HT-29 (cell line): ENCODE measurements around the gene GRID1. TPM values are rescaled to one million over a fixed set of nuclear protein-coding genes. Genes with fewer than 3 reads are reported as not detected.

Experiments used
- DNase-seq: peaks from one replicate; pipeline ENCODE4 v3.0.0-alpha.2; 2015; ENCODE audit warnings: low spot score
- total RNA-seq: library from RNA; depleted of rRNA; stranded (reverse); fragments of >200 nt; shearing (Covaris generic); gene quantifications from 2 replicates; pipeline ENCODE4 v1.2.3, GENCODE V29; 2014

GRID1 gene
- total RNA-seq, 1 experiment from 2014 or later: not detected

DNA sequence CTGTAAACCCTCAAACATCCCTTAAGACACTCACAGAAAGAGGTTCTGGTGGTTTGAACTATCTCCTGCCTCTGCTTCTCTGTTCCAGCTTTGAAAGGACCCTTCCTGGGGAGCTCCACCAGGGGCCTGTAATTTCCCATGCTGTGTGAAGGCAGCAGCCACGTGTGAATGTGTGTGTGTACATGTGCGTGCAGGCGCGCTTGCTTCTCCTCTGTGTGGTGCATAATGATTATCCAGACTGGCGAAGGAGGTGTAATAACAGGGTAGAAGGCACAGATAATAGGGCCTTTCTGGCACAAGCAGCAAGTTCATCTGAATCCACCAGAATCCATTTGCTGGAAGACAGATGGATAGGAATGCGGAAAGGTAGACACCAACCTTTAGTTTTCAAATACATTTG lies 466.5 kb downstream of the GRID1 start:
- DNase-seq: no peak

DNA sequence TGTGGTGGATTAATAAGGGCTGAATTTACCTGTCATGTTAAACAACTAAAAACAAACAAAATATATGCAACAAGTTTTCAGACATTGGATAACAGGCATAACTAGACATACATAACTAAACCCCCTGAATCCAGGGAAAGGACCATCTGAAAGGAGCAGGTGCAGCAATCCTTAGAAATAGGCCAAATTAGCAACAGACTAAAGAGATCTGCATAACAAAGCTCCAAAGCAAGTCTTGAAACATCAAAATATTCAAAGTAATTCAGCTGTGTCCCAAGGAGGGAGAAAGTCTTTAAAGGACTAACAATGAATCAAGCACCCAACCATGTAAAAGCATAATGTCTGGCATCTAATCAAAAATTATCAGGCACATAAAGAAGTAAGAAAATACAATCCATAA lies 475.1 kb downstream of the GRID1 start:
- no peak for DNase-seq

DNA sequence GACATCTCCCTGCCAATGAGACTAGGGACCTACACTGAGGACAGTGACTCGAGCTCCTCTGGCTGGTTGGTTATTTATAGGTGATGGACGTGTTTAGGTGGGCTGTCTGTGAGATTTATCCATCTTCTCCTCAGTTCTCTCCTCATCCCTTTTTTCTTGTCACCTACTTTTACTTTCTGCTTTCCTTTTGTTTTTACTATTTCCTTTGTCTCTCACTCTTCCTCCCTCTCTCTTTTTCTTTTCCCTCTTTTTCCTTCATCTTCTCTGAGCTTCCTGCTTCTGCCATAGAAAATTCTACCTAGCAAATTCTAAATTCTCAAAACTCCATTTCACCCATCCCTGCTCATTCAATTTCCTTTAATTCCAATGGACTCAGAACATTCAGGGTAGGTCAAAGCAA lies 478.0 kb downstream of the GRID1 start:
- DNase-seq: no peak

DNA sequence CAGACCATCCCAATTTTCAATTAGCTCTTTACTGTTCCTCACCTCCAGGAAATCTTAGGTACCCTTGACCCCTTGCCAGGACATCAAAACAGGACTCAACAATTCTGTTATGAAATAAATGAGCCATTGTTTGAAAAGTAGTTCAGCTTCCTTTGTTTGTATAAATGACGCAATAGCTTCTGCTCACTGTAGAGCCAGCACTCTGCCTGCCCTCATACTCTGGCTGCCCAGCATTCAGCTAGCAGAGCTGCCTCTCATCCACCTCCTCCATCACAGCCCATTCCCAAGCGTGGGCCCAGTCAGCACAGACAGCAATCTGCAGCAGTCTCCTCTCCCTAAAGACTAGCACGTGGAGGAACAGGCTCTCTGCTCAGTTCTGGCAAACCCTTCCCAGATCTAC lies 478.6 kb downstream of the GRID1 start:
- peak; percentile 43 for DNase-seq

DNA sequence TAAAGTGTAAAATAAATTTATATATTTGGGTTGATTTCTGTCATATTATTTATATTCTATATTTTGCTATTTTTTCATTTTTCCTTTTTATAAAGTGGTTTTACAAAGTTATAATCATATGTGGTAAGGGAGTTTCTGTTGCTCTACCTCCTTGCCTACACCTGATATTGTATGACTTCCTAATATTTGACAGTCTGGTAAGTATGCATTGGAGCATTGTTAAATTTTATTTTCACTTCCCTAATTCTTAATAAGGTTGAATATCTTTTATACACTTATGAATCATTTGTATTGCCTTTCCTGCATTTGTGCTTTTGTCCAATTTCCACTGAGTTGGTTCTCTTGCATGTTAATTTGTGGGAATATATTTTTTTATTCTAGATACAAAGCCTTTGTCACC lies 492.4 kb downstream of the GRID1 start:
- no peak for DNase-seq

DNA sequence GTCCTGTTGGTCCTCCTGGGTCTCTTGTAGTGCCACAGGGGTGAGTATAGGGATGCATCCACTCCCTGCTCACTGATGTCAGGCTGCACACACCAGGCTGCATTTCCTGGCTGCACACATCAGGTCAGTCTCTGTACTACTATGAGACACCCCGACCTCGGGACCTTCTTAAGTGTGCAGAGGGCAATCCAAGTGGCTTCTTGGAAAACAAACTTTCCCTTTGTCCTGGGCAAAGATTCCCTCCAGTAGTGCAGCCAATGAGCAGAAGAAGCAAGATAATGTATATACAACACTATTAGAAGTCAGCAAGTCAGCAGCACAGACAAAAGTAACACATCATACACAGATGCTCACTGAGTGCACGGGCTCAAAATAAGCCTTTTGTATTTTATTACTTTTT lies 493.5 kb downstream of the GRID1 start:
- no peak for DNase-seq

DNA sequence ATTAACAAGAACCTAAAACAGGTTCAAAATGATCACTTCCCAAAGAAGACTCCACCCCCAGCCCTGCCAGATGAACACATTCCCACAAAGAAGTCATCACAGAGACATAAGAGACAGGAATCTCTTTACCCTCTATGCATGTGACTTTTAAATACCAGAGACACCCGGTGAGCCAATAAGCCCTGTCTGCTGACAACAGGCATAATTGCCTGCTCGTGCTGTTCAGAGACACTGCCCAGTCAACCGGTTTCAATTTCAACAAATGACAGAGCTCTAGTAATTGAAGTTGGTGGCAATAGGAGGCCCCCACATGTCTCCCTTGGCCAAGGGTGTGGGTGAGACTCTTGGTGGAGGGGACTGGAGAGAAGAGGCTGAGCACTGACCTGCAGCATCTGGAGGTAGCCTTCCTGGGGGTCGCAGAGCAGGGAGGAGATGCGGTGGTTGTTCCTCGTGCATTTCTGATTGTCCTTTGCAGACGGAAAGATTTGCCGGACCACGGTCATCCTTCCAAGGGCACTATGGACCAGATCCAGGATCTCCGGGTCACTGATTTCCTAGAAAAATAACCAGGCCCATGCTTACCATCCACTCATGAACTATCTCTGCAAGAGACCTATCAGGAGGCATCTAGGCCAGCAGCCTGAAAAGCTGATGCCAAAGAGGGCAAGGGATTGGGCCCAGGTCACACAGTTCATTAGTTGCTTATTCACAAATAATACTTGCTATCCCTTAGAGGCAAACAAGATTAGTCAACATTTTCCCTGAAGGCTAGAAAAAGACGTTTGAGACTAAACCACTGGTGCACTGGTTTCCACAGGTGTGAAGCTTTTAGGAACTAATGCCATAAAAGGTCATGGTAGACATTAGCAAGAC lies 497.7 kb downstream of the GRID1 start:
- DNase-seq: no peak

DNA sequence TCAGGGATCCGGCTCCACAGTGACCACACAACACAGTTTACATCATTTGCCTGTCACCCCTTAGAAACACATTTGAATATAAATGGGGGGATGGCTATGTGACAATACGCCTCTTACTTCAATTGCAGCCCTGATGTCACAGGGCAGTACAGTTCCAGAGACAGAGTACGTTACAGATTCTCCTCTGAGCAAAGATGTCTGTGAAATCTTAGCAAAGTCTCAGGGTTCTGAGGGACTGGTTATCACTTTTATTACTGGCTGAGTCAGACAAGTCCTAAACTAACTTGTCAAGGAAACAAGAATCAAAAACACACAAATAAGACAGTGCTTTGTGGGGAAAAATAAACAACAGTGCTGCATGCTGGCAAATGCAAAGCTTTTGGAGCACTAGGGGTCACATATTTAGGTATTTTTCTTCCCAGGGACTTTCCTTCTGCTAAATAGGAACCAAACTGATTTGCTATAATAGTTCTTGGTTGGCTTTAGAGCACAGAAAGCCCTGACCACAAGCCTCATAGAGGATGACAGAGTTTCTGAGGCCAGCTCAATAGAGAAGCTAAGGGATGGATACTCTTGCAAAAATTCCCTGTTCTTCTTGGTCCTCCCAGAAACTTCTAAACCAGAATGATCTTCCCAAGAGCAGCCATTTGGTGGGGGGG lies 501.6 kb downstream of the GRID1 start:
- DNase-seq: no peak

DNA sequence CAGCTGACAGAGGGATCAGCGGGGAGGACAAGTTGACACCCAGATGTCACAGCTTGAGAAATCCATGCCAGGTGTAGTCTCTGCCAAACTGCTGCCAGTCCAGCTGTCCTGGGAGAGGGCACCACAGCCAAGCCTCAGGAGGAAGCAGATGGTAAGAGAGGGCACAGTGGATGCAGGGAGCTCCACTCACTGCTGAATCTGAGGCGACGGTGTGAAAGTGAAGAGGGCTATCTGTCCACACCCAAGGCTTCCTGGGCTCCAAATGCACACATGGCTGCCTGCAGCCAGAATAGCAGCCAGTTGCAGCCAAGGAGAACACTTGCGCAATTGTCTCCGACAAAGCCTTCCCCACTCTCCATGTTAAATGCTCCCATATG lies 502.4 kb downstream of the GRID1 start:
- DNase-seq: no peak

DNA sequence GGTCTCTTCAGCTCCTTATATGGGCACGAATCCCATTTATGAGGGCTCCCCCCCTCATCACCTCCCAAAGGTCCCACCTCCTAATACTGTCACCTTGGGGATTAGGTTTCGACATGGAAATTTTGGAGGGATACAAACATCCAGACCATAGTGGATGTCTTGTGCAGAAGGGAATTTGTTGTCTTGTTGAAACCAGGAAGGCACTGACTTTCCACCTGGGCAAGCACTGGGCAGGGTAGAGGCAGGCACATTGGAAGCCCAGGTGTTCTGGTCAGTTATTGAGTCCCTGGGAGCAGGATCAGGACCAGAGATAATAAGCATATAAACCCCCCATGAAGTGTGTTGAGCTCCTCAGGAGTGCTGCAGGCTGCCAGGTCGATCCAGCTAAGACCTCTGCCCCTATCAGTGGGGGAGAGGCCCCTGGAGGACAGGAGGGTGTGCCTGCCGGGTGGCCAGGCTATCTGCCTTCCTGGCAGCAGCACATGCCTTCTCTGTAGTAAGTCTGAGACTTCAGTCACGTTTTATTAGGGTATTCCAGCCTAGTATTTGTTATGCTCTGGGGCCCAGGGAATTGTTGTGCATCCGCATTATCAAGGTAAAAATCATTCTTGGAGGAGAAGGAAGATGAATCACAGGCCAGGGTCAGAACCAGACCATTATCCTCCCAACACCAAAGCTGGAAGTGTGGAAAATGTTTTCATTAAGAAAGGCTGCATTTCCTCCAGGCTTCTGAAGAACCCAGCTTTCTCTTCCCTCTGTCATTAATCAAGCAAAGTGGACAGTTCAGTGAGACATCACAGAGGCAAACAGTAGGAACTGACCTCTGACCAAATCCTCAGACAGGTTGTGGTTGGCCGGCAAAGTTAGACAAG lies 503.1 kb downstream of the GRID1 start:
- peak; percentile 24 for DNase-seq

DNA sequence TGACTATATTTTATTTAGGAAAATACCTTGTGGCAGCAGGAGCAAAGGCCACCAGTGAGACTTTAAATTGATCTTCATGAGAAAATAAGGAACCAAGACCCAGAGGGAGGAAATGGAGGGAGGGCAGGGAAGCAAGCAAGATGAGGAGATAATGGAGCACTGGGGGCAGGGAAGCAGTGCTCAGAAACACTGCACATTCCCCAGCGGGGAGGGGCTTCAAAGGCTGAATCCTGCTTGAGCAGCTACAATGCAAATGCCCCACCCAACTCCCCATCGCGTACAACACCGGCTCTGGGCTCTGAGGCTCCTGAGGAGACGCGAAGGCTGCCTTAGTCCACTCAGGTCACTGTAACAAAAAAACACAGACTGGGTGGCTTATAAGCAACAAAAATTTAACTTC lies 503.8 kb downstream of the GRID1 start:
- peak; percentile 23 for DNase-seq

DNA sequence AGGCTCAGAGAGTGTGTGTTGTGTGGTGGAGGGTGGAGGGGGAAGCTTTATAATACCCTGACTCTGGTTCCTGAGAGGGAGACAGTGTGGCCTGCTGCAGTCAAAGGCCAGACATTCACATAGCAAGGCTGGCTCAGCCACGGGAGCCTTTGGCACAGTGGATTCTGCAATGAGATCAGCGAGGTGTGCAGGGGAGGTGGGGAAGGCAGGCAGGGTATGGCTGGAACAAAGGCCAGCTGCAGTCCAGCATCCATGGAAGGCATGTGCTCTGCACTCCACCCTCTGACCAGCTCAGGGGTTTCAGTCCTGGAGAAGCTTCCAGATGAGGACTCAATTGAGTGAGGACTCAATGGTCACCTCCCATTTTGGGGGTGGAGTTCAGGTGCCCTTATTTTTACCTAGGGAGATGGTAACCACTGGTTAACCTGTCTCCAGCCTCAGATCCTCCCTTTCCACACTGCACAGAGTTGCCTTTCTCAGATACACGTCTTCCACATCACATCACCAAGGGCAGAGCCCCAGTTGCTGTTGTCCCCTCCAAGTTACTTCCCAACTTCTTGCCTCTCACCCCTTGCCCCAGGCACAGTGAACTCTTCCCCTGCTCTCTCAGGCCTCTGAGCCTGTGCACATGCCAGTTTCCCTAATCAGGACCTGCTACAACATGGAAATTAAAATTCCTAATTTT lies 504.9 kb downstream of the GRID1 start:
- DNase-seq: no peak

DNA sequence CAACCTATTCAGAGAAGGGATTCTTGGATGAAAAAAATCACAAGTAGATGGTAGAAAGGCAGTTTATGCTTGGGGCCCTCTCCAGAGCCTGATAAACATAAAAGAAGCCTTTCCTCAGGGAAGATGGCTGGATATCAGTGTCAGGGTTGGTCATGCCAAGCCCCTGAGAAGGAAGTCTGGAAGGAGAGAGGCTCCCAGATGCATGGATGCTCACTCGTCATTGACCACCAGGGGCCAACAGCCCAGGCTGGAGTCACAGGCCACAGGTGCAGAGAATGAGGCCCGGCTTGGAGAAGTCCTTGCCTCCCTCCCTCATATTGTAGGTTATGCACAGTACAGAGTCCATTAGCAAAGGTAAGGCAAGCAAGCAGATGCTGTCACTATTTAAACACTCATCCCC lies 506.7 kb downstream of the GRID1 start:
- DNase-seq: no peak

DNA sequence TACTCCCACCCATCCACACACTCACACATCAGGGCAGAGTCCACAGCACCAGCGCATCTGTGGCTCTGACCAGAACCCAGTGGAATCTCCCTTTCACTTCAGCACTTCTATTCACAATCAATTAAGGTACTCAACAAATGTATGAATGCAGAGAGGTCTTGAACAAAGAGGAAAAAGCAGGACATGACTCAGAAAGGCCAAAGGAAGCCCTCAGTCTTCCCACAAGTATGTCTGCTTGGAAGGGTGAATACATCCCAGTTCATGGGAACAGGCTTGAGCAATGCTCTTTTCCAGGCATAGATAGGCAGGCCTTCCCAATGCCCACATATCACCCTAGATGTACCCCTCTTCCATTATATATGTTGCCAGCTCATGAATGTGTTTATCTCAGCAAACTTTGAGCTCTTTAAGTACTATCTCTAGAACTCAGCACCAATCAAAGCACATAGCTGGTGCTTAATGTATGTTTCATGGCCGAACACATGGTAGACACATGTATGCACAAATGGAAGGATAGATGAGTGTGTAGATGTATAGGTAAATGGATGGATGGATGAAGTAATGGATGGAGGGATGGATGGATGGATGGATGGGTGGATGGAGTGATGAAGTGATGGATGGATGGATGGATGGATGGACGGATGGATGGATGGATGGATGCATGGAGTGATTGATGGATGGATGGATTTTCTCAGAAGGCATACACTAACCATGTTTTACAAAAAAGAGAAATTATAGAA lies 507.6 kb downstream of the GRID1 start:
- no peak for DNase-seq

DNA sequence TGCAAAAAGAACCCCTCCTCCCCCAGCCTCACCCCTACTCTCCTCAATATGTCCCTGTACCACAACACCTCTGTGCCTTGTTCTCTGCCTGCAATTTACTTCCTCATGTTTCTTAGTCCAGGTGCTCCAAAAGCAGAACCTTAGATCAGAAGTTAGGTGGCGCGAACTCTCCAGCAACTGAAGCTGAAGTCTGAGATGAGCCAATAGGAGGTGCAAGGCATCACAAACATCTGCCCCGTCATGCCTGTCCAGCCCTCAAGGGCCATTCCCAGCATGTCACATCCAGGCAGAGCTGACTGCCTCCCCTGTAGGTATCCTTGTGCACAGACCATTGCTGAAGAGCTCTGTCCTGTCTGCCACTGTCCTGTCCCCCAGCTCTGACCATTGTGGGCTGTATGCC lies 508.8 kb downstream of the GRID1 start:
- DNase-seq: no peak

DNA sequence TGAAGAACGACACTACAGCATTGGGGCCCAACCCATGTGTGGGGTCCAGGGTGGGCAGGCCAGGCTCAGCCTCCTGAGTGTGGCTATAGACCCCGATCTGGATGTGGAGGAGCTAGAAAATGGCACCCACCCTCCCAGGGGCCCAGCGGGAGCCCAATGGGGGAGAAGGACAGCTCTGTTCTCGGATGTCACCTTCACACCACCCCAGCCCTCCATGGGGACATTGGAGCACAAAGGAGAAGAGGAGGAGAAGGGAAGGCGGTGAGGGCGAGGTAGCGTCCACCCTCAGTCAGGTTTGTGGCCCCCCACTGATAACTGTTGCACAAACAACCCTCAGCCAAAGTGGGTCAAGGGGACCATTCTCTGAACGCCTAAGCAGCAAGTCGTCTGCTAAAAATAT lies 509.3 kb downstream of the GRID1 start:
- no peak for DNase-seq

DNA sequence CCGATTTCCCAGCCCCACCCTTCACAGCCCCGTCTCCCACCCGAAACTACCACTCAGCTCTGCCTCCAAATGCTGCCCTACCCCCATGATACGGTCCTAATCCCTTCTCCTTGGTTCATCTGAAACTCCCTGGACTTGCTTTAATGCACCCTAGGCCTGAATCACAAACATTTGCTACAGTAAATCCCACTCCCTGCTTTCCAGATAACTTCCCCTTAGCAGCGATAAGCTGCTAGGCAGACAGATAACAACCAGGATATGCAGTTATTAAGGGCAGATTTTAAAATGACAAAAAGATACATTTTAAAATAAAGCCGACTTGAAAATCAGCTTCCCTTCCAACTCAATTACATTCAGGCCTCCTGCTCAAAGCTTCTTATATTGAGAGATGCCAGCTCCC lies 514.7 kb downstream of the GRID1 start:
- no peak for DNase-seq

DNA sequence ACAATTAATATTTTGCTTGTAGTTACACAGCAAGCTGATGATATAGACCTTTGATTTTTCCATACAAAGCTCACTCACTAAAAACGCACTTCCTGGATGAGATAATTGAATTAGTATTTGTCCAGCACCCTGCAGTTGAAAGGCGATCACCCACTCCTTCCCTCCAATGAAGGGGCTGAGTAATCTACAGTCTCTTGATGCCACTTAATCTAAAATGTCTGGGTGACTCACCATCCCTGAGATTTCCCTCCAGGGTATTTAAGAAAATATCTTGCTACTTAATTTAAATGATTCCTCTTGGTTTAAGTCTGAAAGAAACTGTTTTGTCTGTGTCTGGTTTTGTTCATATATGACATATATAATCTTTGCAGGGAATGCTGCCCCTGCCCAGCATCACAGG lies 515.3 kb downstream of the GRID1 start:
- no peak for DNase-seq

DNA sequence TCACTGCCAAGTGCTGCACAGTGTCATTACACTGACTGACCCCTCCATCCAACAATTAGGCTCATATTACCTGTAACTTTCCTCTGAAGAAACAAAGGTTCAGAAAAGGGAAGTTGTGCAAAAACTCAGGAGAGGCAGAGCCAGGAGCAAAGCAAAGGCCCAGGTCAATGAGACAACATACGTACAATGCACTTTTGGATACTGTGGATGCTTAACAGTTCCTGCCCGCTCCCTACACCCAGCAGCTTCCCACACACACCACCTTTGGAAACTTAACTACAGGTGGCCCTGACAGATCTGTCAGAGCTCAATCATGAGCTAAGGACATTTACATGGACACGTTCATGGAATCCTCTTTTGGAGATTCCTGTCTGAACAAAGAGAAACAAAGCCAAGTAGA lies 515.9 kb downstream of the GRID1 start:
- DNase-seq: no peak

DNA sequence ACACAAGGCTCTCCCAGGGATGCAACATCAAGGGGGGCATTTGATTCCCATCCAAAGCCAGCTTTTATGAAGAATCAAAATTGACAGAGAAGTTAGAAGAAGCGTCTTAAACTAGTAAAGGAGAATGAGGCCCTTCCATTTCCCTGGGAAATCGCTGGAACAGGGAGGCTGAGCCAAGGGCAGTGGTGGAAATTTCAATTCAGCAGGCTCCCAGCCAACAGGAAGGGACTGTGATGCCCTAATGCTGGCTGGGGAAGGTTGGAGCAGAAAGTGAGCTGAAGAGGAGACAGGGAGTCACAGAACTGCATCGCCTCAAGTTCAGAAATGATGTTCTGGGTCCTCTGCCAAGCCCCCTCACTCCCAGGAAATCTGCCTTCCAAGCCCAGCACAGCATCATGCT lies 517.3 kb downstream of the GRID1 start:
- DNase-seq: no peak

DNA sequence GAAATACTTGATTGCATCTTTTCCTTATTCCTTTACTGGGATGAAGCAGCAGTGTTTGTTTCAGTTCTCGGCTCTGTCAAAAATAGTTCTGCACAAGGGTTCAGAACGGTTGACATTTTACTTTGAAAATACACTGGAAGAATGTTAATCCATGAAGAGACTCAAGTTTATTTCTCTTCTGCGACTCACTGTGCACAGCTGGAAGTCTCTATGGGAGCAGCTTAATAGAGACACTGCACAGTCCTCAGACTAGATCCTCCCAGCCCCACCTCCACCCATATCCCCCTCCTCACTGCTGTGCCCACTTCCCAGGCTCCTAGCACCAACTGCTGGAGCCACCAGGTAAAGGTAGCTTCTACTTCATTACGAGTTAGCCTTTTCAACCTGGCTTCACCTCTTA lies 517.8 kb downstream of the GRID1 start:
- DNase-seq: no peak
